Keratinocyte (primary cell): ENCODE measurements around the gene TRUB1. TPM values are rescaled to one million over a fixed set of nuclear protein-coding genes. Genes with fewer than 3 reads are reported as not detected.

ENCODE experiments used
- DNase-seq: peaks from one replicate; pipeline ENCODE4 v3.0.0-alpha.2; 2011; ENCODE audit warnings: low read depth, missing footprints, low spot score
- FAIRE-seq: peaks from 2 replicates; lab custom pipeline; 2011; peaks lifted over from hg19 to GRCh38; lab: Jason Lieb, UNC
- H2AFZ ChIP-seq: 2 replicates; pipeline ENCODE4 v1.6.0; 2012; ENCODE audit warnings: low read length, control low read depth, inconsistent platforms; ENCODE audit not compliant: control insufficient read depth
- H3K27ac ChIP-seq: 2 replicates; pipeline ENCODE4 v1.5.1; 2011; ENCODE audit warnings: low read length; ENCODE audit not compliant: control insufficient read depth, insufficient read depth
- H3K27me3 ChIP-seq: 3 replicates; pipeline ENCODE4 v1.6.0; 2011; ENCODE audit warnings: low read length; ENCODE audit not compliant: control insufficient read depth, insufficient read depth; ENCODE audit errors: extremely low read depth
- H3K36me3 ChIP-seq, 2 experiments: 2 replicates in 1 of 2; 3 replicates in 1 of 2; pipeline ENCODE4 v1.5.1; 2011; ENCODE audit warnings: low read length in 2 of 2, mild to moderate bottlenecking in 1 of 2; ENCODE audit not compliant: control insufficient read depth in 2 of 2, insufficient read depth in 2 of 2; ENCODE audit errors: extremely low read depth in 1 of 2
- H3K4me1 ChIP-seq: 3 replicates; pipeline ENCODE4 v1.5.1; 2011; ENCODE audit warnings: low read length; ENCODE audit not compliant: control insufficient read depth, insufficient read depth; ENCODE audit errors: extremely low read depth
- H3K4me2 ChIP-seq: 3 replicates; pipeline ENCODE4 v1.6.0; 2011; ENCODE audit warnings: low read depth, low read length; ENCODE audit not compliant: control insufficient read depth, insufficient read depth; ENCODE audit errors: extremely low read depth
- H3K4me3 ChIP-seq, 3 experiments: fragments of 200-600 bp in 1 of 3; sonication (generic) in 1 of 3; 2 replicates in 2 of 3; 3 replicates in 1 of 3; pipeline ENCODE4 v1.5.1; 2011 to 2016; ENCODE audit warnings: low read length in 3 of 3, mild to moderate bottlenecking in 3 of 3, control low read depth in 2 of 3, inconsistent platforms in 1 of 3, low read depth in 1 of 3, mixed read lengths in 1 of 3, mixed run types in 1 of 3, moderate library complexity in 1 of 3; ENCODE audit not compliant: control insufficient read depth in 2 of 3, insufficient read depth in 2 of 3; ENCODE audit errors: extremely low read depth in 1 of 3
- H3K79me2 ChIP-seq: 2 replicates; pipeline ENCODE4 v1.6.0; 2012; ENCODE audit warnings: low read length; ENCODE audit not compliant: control insufficient read depth, insufficient read depth
- H3K9ac ChIP-seq: 3 replicates; pipeline ENCODE4 v1.6.0; 2011; ENCODE audit warnings: low read length; ENCODE audit not compliant: control insufficient read depth, insufficient read depth; ENCODE audit errors: extremely low read depth
- H3K9me1 ChIP-seq: 3 replicates; pipeline ENCODE4 v1.6.0; 2011; ENCODE audit warnings: low read length; ENCODE audit not compliant: control insufficient read depth, insufficient read depth; ENCODE audit errors: extremely low read depth
- H3K9me3 ChIP-seq: 2 replicates; pipeline ENCODE4 v1.5.1; 2012; ENCODE audit warnings: low read depth, low read length; ENCODE audit not compliant: control insufficient read depth
- H4K20me1 ChIP-seq: 3 replicates; pipeline ENCODE4 v1.6.0; 2011; ENCODE audit warnings: low read length; ENCODE audit not compliant: control insufficient read depth, insufficient read depth; ENCODE audit errors: extremely low read depth
- CTCF ChIP-seq, 3 experiments: IDR thresholded peaks in 1 of 3; conservative IDR thresholded peaks in 1 of 3; optimal IDR thresholded peaks in 1 of 3; 2 replicates in 2 of 3; 3 replicates in 1 of 3; pipeline versions ENCODE3 to v1.5.1; 2011; ENCODE audit warnings: low read length in 3 of 3, mild to moderate bottlenecking in 3 of 3, moderate library complexity in 2 of 3, control low read depth in 1 of 3, inconsistent platforms in 1 of 3; ENCODE audit not compliant: insufficient read depth in 2 of 3; ENCODE audit errors: extremely low read depth in 1 of 3
- EZH2 ChIP-seq: IDR thresholded peaks from one replicate; pipeline ENCODE4 v1.6.1; 2012; ENCODE audit warnings: inconsistent platforms, mild to moderate bottlenecking, low read length, moderate library complexity
- dilution Hi-C: fragments of 300-500 bp; cut with MboI; formaldehyde crosslinking; loops from one replicate; pipeline ENCODE4 v1.7.0; 2020; ENCODE audit warnings: low sequenced_read_pairs; ENCODE audit not compliant: extremely low pct_ligation_motif_present
- polyA plus RNA-seq, 5 experiments: library from polyadenylated mRNA; depleted of rRNA in 3 of 5; stranded (reverse) in 3 of 5; stranded (forward) in 1 of 5; unstranded in 1 of 5; fragments of >200 nt; gene quantifications; 1 replicate in 1 of 5; 2 replicates in 3 of 5; 3 replicates in 1 of 5; pipeline versions ENCODE4 v1.2.1 to v1.2.3, GENCODE V29; 2011 to 2012; ENCODE audit warnings: missing spikeins in 2 of 5, low read depth in 1 of 5, low replicate concordance in 1 of 5

TRUB1 gene
- polyA plus RNA-seq, 1 donor (not counting 4 experiments of a cell fraction or from before 2014, with no cell fraction given), result 20.5 TPM

DNA sequence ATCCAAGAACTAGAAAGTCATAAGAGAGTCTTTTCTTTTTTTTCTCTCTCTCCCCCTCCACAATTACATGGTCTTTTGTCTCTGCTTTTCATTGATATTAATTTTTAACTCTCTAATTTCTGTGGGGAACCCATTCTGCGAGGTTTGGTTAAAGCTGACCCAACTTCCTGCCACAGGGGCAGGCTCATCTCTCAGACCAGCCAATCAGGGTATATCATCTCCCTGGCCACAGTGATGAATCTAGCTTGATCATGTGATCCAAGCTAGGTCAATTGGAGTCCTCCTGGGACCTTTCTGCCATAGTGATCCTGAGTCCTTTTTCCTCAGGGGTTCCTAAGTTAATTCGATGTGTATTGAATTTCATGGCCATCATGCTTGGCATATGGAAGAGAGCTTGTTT, 38.0 kb upstream of the TRUB1 start:
- DNase-seq (no peak), FAIRE-seq (no peak)
- H3K4me1 ChIP-seq, result peaks cover 7% of the 10 kb centered on the region
- H3K4me3 ChIP-seq, result no peak overlapping the region
- no peaks in the 10 kb centered on the region for H3K27me3 ChIP-seq
- no peak overlapping the region for H3K27ac ChIP-seq
- dilution Hi-C loops, result no loop called here
- TF ChIP-seq EZH2 (no peak), CTCF (optimal IDR thresholded peaks at IDR 0.05 in 1 of 3, IDR thresholded peaks at IDR 0.05 in 1 of 3, conservative IDR thresholded peaks at IDR 0.05 in 1 of 3; ENCODE audit: extremely low read depth in 1 of 3, insufficient read depth in 2 of 3, low read length in 3 of 3) (no peak)
- no peak overlapping the region for H2AFZ ChIP-seq
- no peaks in the 10 kb centered on the region for H4K20me1 ChIP-seq
- H3K4me2 ChIP-seq, result no peak overlapping the region
- H3K36me3 ChIP-seq, result no peaks in the 10 kb centered on the region
- no peaks in the 10 kb centered on the region for H3K79me2 ChIP-seq
- no peaks in the 10 kb centered on the region for H3K9me3 ChIP-seq
- H3K9me1 ChIP-seq, result no peaks in the 10 kb centered on the region
- no peak overlapping the region for H3K9ac ChIP-seq

DNA sequence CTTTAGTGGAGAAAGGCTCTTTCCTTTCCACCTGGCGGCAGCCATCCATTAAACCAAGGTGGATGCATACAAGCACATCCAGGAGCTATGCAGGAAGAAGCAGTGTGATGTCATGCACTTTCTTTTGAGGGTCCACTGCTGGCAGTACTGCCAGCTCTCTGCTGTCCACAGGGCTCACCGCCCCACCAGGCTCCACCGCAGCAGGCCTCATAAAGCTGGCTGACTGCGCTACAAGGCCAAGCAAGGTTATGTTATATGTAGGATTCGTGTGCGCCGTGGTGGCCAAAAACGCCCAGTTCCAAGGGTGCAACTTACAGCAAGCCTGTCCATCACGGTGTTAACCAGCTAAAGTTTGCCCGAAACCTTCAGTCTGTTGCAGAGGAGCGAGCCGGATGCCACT, 37.3 kb upstream of the TRUB1 start:
- Histone ChIP-seq H3K4me2 (no peak overlapping the region), H3K79me2 (no peaks in the 10 kb centered on the region), H3K27me3 (no peaks in the 10 kb centered on the region), H3K27ac (no peak overlapping the region), H3K9me1 (no peaks in the 10 kb centered on the region), H4K20me1 (no peaks in the 10 kb centered on the region), H3K4me1 (peaks cover 7% of the 10 kb centered on the region), H3K36me3 (no peaks in the 10 kb centered on the region), H3K4me3 (no peak overlapping the region), H2AFZ (no peak overlapping the region), H3K9ac (no peak overlapping the region), H3K9me3 (no peaks in the 10 kb centered on the region)
- TF ChIP-seq EZH2 (no peak), CTCF (optimal IDR thresholded peaks at IDR 0.05 in 1 of 3, IDR thresholded peaks at IDR 0.05 in 1 of 3, conservative IDR thresholded peaks at IDR 0.05 in 1 of 3; ENCODE audit: extremely low read depth in 1 of 3, insufficient read depth in 2 of 3, low read length in 3 of 3) (no peak)
- FAIRE-seq (no peak), DNase-seq (no peak)
- dilution Hi-C loops, result no loop called here
